ENCODE measurements around the gene RPS24. TPM values are rescaled to one million over a fixed set of nuclear protein-coding genes. Genes with fewer than 3 reads are reported as not detected.
A peak's percentile ranks its signal among the peaks of the same experiment; 100 is the strongest.

The RPS24 gene
- total and polyA plus RNA-seq, 9 of the 15 experiments (the other 6 are each of a cell fraction or from before 2014, with no cell fraction given), result 1,947 to 7,307 (median 5,944) TPM

- TF ChIP-seq ZNF639 (CRISPR knock-in tag; conservative IDR thresholded peaks at IDR 0.05 in 1 of 2, IDR thresholded peaks at IDR 0.05 in 1 of 2) (no peak; a peak in 1 of 4 replicates), ZBED1 (IDR thresholded peaks at IDR 0.05) (no peak), ARHGAP35 (IDR thresholded peaks at IDR 0.05; ENCODE audit: partially characterized antibody) (no peak), PREB (CRISPR knock-in tag; IDR thresholded peaks at IDR 0.05) (no peak), SP2 (IDR thresholded peaks at IDR 0.05; ENCODE audit: extremely low read depth, low read depth, low read length, poor library complexity, severe bottlenecking) (no peak), ATF2 (CRISPR knock-in tag; IDR thresholded peaks at IDR 0.05) (no peak), ZNF134 (CRISPR knock-in tag; conservative IDR thresholded peaks at IDR 0.05) (no peak), NEUROD1 (IDR thresholded peaks at IDR 0.05; ENCODE audit: borderline replicate concordance, low read depth, low read length, partially characterized antibody) (peak; percentile 72), ELF4 (CRISPR knock-in tag; IDR thresholded peaks at IDR 0.05) (no peak), CREB5 (CRISPR knock-in tag; IDR thresholded peaks at IDR 0.05) (no peak), MBD1 (CRISPR knock-in tag; IDR thresholded peaks at IDR 0.05) (no peak)
These were observed at the start of gene RPS24 (continued) for GRCh38 chr10:78033637-78034470.

All from K562 (cell line).